Uterus (tissue), 2 donors: ENCODE results near the gene NEIL3.

Source experiments
- CTCF ChIP-seq, 4 experiments: fragments of 200-600 bp in 2 of 4; fragments of 450-650 bp in 2 of 4; sonication (generic) in 2 of 4; IDR thresholded peaks; one replicate each; pipeline ENCODE4 v1.5.1; 2016 to 2019; ENCODE audit warnings: antibody characterized with exemption in 4 of 4, mild to moderate bottlenecking in 2 of 4, moderate library complexity in 1 of 4
- POLR2A ChIP-seq, 2 donors: fragments of 450-650 bp; IDR thresholded peaks; one replicate each; pipeline ENCODE4 v1.6.1; 2016; ENCODE audit warnings: antibody characterized with exemption in 2 of 2, mild to moderate bottlenecking in 1 of 2, moderate library complexity in 1 of 2

DNA sequence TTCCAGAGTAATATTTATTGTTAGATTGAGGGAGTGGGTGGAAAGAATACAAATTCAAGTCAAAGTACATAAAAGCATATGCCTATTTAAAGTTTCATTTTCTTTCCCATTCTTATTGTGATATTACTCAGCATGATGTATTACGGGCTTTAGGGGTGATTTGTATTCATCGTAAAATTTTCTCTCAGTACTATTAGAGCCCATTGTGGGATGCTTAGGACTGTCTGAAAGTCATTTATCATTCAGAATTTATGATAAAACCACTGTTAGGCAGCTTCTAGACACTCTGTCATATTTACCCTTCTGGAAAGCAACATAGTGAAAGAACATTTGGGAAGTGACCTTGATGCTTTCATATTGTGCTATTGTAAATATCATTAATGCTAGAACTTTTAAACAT, 86.7 kb downstream of the NEIL3 start:
- no peak for TF ChIP-seq POLR2A (IDR thresholded peaks at IDR 0.05)
- no peak for TF ChIP-seq CTCF (IDR thresholded peaks at IDR 0.05)
